Activated T-helper 9 cell treated with anti-CD3 and anti-CD28 coated beads, Interleukin-2, amount 50 U/mL, for 16 hours (primary cell): ENCODE data around the gene DENND5A.
"Not testable (repeated sequence)": the region's sequence is repeated elsewhere in the genome, so short reads cannot be mapped to it uniquely, and the experiment has no call there.

ENCODE experiments used
- DNase-seq: peaks from one replicate; pipeline ENCODE4 v3.0.0-alpha.2; 2020; ENCODE audit warnings: low read depth

DENND5A gene

DNA sequence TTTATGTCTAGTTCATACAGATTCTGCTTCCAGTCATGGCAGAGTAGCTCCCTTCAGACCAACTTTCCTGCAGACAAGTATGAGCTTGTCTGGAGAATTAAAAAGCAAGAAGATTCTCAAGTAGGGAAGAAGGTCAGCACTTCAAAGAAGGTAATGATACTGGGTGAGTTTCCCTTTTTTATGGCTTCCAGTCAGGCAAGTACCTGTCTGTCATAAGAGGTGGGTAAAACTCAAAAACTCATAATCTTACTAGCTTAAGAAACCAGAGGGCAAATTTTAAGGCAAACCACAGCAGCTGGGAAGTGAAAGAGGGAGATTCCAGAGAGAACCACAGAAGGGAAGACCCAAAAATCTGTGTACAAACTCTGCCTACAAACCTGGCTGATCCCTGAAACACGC is 54.2 kb downstream of the DENND5A start:
- DNase-seq, result no peak

DNA sequence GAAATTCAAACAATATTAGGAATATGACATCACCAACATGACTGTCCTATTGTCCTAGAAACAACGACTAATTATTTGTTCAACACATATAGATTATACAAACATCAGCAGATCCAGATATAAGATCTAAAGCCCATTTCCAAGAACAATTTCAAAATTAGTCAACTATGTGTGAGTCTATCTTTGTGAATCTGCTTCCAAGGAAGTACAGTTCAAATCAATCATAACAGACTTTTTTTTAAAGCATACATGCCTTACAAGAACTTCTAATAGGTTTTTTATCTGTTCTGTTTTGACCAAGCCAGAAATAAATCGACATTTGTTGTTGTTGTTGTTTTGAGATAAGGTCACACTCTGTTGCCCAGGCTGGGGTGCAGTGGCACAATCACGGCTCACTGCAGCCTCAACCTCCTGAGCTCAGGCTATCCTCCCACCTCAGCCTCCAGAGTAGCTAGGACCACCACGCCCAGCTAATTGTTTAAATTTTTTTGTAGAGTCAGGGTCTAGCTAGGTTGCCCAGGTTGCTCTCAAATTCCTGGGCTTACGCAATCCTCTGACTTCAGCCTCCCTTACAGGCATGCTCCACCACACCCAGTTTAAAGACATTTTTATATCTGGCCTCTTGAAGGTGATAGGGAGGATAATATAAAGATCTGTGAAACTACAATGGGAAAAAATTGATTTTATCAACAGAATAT is 54.8 kb downstream of the DENND5A start:
- DNase-seq, result no peak

DNA sequence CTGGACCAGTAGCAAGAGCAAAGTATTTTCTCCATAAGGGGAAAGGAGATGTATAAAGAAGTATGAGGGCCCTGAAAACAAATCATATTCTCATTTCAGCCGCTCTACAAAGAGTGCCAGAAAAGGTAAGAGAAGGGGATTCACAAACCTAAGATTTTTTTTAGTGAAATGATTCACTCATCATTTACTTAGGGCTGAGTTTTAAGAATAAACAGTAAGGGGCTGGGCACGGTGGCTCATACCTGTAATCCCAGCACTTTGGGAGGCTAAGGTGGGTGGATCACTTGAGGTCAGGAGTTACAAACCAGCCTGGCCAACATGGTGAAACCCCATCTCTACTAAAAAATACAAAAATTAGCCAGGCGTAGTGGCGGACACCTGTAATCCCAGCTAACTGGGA is 55.5 kb downstream of the DENND5A start:
- DNase-seq, result not testable (repeated sequence)

DNA sequence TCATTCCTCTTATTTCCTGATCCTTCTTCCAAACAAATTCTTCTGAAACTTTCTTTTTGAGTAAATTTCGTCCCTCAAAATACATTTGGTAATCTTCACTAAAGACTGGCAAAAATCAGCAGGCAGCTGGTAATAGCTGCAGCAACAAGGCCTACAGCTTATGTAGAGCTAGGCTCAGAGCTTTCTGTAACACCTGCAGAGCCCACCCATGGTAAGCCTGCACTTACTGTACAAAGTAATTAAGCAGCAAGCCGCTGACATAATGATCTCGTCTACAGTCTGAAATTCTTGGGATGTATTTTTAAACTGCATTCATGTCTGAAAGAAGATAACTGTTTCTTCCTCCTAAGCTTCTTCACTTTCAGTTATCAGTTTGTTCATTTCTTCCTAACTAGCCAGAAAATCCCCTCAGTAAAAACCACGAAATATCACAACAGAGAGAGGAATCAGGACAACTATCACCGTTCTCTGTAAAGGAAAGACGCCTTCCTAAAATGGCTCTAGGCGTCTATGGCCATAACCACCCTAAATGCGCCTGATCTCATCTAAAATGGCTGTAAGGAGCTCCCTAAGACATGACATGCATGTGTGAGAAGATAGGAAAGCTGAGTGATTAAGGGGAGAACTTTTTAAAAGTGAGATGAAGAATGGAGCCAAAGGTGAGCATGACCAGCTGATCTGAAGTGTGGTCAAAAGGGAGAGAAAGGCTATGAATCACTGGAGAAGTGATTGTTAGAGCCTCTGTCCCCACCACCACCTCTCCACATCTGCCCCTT is 56.2 kb downstream of the DENND5A start:
- no peak for DNase-seq

DNA sequence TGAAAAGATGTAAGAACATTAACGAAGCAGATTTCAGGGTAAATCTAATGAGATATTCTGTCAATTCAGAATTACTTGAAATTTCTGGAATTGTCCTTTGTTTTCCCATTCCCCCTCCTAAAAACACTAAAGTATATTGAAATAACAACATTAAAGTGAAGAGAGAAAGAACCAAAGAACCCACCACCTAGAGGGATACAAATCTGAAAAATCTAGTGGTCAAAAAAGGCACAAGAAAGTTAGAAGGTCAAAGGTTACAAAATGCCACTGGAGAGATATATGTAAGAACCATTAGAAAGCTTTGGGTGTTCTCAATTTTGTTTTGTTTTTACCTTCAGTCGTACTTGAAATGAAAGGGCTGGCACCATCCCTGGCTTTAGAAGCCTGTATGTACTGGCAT is 57.9 kb downstream of the DENND5A start:
- DNase-seq, result no peak

DNA sequence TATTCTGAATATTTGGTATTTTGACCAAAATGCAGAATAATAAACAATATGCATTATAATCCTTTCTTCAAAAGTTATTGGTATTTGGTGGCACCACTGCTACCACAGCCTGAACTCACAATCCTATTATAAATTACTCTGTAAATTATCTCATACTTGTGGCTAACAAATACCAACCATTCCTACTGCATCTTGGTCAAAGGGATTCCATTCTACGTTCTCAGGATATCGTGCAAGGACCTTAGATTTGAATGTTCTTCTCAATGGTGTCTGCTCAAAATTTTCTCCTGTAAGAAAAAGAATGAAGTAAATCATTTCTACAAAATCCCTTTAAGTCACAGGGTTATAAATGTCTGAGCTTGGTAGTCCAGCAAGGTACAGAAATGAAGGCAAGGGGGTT is 58.7 kb downstream of the DENND5A start:
- no peak for DNase-seq

DNA sequence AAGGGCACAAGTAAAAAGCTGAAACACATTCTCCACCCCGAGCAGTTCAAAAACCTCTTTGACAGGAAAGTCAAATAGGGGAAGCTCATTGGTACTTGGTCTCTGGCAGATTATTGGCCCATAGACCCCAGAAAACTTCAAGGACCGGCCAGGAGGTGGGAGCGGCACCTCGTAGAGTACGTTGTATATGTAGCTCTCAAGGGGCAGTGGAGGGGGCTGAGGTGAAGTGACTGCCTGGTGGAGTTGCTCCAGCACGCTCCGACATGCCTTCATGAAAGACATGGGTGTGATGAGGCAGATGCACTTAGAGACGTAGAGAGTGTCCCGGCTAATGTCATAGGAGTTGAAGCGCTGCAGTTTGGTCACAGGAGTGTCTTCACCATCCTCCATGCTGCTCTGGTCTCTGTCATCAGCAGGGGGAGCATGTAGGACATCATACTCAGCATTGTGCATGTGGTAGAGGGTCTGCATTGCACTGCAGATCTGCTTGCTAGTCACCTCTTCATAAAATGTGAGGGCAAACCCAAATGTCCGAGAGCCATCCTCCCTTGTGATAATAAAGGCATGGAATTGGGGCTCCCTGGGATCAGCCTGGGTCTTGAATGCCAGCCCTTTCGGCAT is 61.3 kb downstream of the DENND5A start:
- DNase-seq, result no peak

DNA sequence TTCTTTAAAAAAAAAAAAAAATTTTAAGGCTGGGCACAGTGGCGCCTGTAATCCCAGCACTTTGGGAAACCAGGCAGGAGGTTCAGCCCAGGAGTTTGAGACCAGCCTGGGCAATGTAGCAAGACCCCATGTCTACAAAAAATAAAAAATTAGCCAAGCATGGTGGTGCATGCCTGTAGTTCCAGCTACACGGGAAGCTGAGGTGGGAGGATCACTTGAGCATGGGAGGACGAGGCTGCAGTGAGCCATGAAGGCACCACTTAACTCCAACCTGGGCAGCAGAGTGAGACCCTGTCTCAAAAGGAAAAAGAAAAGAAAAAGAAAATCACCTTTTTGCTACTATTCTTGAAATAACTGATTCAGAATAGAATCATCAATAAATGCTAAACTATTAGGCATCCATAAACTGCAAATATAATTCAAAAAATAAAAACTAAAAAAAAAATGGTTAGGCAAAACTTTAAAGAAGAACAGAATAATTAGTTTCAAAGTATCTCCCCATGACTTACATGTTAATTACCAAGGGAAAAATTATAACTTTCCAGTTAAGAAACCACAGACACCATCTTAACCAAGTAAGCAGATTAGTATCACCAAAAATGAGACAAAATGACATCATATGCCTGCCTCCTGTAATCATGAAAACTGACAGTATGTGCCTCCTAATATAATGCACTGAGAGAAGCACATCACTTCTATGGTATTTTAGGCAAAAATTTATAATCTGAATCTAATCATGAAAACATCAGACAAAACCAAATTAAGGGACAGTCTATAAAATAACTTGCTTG is 63.6 kb downstream of the DENND5A start:
- DNase-seq, result no peak

DNA sequence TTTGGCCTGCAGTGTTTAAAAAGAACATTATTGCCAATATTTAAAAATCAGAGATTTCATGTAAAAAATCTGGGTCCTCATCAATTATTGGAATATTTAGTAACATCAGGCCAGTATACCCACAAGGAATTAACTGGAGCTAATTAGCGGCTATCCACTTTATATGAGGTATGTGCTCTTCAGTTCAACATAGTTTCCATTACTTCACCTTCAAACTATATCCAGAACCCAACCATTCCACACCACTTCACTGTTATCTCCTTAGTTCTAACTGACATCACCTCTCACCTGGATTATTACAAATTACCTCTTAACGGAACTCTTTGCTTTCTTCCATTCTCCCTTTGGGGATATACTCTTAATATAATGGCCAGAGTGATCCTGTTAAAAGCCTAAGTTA is 64.7 kb downstream of the DENND5A start:
- DNase-seq, result no peak

DNA sequence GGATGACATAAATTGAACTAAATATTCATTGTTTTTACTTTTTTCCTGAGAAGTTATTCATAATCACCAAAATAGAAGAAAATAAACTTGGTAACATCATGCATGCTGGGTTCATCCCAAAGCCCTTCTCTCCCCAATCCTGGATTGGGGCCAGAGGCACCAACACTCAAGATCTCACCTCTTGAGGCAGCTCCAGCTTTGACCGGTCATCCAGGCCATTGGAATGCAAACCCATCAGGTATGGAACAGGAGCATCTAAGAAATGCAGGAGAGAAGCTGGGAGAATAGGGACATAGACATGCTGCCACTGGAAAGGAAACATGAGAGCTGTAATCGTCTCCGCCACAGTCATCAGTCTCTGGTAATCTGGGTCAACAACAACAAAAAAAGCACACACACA is 71.8 kb downstream of the DENND5A start:
- DNase-seq, result no peak

DNA sequence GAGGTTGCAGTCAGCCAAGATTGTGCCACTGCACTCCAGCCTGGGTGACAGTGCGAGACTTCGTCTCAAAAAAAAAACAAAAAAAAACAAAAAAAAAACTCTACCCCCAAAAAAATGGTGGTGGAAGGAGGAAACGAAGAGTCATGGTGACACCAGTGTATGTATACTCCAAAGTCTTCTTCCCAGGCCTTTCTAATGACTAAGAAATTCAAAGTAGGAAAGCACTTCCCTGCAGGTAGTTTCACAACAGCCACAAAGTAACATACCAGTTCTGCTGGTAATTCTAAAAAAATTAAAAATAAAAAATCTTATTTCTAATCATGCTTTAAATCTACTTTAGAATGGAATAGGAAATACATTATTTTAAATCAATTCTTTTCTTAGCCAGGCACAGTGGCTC is 72.6 kb downstream of the DENND5A start:
- DNase-seq, result no peak

DNA sequence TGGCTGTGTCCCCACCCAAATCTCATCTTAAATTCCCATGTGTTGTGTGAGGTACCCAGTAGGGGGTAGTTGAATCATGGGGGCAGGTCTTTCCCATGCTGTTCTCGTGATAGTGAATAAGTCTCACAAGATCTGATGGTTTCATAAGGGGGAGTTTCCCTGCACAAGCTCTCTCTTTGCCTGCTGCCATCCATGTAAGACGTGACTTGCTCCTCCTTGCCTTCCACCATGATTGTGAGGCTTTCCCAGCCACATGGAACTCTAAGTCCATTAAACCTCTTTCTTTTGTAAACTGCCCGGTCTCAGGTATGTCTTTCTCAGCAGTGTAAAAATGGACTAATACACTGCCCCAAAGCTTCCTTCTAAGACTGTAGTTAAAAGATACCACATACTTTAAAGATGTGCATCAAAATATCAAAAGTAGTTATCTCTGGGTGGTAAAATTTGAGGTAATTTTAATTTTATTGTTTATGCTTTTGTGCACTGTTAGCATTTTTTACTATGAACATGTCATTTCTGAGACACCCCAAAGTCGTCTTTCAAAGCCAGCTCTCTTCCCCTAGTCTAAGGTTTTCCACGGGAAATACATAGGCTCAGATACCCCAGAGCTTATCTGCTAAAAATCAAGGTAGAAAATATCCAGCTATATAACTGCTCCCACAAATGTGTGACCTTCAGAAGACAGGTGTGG is 74.7 kb downstream of the DENND5A start:
- DNase-seq, result not testable (repeated sequence)

DNA sequence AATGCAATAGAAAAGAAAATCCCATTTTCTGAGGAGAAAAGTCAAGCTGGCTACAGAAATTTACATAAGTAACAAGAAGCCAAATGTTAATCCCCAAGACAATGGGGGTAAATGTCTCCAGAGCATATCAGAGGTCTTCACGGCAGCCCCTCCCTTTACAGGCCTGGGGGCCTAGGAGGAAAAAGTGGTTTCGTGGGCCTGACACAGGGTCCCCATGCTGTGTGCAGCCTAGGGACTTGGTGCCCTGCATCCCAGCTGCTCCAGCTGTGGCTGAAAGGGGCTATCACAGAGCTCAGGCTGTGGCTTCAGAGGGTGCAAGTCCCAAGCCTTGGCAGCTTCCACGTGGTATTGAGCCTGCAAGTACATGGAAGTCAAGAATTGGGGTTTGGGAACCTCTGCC is 76.3 kb downstream of the DENND5A start:
- not testable (repeated sequence) for DNase-seq

DNA sequence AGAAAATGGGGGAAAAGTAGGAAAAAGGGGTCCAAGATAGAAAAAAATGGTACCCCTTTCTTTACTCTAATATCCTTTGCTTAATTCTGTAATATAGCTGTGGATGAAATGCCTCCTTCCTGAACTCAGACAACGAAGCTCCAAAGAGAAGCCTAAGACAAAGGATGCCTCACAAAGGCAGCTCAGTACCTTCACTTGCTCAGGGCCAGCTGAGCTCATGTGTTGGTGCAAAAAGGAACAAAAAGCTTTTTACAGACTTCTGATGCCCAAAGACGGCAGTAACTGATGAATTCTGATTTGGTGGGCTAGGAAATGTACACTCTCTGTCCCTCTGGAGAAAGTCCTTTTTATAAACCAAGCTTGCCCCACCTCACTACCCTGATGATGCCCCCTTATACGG is 77.5 kb downstream of the DENND5A start:
- no peak for DNase-seq

DNA sequence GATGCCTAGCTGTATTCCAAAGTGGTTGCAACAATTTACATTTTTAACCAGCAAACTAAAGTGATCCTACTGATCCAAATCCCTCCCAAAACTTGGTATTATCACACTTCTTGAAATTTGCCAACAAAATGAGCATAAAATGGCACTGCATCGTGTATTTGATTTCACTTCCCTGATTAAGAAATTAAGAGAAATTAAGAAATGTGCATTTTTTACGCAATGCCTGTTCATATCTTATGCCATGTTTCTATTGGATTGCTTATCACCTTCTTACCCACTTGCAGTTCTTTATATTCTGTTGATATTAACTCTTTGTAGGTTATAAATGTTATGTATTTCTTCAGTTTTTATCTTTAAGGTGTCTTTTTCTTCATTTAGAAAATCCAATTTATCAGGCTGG is 80.6 kb downstream of the DENND5A start:
- no peak for DNase-seq

DNA sequence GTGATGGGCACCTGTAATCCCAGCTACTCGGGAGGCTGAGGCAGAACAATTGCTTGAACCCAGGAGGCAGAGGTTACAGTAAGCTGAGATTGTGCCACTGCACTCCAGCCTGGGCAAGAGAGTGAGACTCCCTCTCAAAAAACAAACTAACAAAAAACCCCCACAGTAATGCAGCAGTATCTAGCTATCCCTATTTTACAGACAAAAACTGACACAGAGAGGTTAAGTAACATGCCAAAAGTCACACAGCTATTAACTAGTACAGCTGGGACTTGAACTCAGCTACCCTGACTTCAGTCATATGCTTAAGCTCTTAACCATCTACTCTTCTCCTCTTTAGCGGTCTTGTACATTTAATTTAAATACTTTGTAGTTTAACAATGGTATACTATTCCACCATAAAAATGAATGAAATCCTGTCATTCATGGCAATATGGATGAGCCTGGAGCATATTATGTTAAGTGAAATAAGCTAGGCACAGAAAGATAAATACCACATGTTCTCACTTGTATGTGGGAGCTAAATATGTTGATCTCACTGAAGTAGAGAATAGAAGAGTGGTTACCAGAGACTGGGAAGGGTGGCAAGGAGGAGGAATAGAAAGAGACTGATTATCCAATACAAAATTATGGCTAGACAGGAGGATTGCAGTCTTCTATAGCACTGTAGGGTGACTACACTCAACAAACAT is 82.8 kb downstream of the DENND5A start:
- DNase-seq, result no peak

DNA sequence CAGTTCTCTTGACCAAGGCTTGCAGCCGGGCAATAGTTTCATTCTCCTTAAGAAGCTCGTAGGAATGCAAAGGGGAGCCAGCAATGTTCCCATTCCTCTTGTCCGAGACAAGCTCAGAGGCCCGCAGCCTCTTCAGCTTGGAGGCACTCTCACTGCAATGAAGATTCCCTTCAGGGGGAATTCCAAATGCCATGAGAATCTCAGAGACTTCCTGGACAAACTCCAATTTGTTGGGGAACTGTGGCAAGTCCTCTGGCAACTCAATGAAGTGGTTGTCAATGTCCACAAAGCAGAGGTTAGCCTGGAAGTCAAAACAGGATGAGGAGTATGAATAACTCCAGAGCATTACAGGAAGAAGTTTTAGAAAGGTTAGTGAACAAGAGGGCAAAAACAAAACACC is 84.4 kb downstream of the DENND5A start:
- DNase-seq, result no peak

DNA sequence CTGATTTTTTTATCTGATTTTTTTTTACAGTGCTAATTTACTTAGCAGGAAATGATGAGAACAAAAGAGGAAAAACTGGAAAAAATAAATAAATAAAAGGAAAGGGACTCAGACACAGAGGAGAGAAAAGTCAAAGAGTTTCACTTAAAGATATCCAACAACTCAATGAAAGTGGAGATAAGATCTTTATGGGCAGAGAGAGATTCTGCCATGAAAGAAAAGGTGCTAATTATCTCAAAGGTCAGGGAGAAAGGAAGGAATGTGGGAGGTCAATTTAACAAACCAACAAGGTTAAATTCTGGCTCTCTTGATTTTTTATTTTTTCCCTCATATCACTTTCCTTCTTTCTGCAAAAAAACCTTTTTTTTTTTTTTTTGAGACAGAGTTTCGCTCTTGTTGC is 86.0 kb downstream of the DENND5A start:
- DNase-seq, result no peak

DNA sequence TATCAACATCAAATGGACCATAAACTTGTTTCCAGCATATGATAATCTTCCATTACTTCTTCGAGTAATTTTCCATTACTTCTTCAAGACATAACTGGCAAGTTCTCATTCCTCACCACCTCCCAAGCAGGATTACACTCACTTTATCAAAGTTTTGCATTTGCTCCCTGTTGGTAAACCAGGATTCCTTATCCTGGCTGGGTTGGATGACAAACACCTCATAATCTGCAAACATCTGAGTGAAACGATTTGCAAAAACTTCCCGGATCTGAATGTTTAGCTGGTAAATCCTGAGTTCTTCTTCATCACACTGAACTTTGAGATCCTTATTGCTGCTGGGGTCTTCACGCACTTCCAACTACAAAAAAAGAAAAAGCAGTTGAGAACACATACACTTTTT is 86.4 kb downstream of the DENND5A start:
- no peak for DNase-seq

DNA sequence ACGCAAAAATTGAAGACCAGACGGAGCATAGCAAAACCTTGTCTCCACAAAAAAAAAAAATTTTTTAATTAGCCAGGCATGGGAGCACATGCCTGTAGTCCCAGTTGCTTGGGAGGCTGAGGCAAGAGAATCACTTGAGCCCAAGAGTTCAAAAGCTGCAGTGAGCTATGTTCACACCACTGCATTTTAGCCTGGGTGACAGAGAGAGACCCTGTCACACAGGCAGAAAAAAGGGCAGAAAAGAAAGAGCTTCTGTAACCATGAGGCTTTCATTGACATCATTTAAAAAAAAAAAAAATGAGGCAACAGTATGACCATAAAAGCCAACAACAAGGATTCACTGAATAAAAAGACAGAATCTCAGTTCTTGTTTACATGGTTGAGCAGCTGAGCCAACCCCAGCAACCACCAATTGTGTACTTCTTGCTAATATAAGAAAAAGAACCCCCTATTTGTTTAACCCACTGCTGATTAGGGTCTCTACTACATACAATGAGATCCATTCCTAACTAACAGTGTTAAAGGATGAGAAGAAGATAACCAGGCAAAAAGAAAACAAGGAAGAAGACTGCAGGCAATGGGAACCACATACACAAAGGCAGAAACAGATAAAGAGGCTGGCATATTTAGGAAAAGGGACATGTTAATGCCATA is 87.6 kb downstream of the DENND5A start:
- no peak for DNase-seq

DNA sequence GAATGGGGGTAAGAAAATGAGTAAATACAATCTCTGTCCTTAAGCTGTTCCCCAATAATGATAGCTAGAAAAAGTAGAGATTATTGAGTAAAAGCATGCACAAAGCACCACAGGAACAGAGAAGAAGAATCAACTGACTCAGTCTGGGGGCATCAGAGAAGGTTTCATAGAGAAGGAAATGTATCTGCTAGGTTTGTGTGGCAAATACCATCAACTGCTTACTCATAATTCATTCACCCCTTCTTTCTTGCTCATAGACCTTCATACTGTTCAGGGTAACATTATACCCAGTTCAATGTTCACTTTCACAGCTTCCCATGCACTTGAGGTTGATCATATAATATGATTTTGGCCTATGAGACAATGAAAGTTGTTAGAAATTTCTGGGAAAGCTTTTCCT is 88.6 kb downstream of the DENND5A start:
- no peak for DNase-seq
